Amygdala (tissue), 56 donors: ENCODE measurements around the gene TRABD2B.

Experiments used
- DNase-seq, 56 donors: peaks; one replicate each; lab custom pipeline; 2025; lab: John Stamatoyannopoulos, UW

TRABD2B gene

GRCh38 chr1:47886141-47886540 lies 111.0 kb downstream of the TRABD2B start:
- no peak for DNase-seq

DNA sequence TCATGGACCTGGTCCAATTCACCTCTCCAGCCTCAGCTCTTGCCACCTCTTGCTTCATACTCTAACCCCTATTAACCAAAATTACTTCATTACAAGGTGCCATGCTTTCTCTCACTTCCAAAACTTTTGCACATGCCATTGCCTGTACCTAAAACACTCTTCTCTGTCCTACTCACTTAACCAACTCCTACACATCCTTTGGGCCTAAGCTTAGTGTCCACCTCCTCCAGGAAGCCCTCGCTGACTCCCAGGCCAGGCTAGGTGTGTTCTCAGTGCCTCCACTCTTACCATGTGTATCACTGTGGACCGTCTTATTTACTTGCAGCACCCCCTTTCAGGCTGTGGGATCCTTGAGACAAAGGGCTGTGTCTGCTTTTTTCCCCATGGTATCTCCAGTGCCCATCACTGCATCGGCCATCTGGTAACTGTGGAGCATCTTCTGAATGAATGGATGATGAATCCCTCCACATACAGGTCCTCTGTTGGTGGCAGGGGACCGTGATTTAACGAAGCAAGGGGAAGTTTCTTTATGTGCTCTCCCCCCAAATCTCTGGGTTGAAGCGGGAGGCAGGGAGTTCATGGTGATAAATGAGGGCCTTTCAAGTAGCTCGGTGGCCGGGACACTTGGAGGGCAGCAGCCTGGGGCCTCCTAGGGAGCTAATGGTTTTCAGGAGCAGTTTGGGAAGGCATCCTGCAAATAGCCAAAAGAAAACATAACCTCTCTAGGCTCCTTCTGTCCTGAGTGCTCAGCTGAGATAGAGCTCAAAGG lies 111.9 kb downstream of the TRABD2B start:
- DNase-seq, result no peak

DNA sequence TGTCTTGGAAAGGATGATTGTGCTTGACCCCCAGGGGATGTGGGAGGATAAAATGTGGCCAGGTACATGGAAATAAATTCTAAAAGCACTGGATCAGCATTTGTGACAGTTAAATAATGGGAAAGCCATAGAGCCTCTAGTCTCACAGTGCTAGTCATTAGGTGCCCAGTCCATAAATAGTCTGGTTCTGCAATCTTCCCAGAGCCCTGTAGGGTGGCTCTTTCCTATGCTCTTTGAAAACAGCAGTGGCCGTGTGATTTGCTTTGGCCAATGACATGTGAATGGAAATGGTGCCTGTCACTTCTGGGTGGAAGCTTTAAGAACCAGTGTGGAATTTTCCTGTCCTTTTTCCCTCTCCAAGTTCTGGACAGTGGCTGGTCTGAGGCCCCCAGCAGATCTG lies 113.2 kb downstream of the TRABD2B start:
- no peak for DNase-seq

- peak in 1 of 56 donors; percentile 29 for DNase-seq
These were observed 115.4 kb downstream of the TRABD2B start for GRCh38 chr1:47881505-47882442.

DNA sequence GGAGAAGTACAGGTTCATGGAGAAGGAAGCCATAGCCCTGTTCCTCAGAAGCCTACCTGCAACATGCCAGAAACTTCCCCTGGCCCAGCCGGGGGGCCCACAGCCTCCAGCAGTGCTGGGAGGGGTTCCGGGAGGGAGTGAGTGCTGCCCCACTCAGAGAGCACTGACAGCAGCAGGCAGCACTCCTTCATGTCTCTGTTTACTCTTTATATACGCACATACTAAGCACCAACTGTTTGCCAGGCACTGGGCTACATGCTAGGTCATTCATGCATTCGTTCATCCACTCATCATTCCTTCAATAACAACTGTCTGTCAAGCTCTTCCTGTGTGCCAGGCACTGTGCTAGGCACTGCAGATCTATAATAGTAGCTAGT lies 120.6 kb downstream of the TRABD2B start:
- no peak for DNase-seq

DNA sequence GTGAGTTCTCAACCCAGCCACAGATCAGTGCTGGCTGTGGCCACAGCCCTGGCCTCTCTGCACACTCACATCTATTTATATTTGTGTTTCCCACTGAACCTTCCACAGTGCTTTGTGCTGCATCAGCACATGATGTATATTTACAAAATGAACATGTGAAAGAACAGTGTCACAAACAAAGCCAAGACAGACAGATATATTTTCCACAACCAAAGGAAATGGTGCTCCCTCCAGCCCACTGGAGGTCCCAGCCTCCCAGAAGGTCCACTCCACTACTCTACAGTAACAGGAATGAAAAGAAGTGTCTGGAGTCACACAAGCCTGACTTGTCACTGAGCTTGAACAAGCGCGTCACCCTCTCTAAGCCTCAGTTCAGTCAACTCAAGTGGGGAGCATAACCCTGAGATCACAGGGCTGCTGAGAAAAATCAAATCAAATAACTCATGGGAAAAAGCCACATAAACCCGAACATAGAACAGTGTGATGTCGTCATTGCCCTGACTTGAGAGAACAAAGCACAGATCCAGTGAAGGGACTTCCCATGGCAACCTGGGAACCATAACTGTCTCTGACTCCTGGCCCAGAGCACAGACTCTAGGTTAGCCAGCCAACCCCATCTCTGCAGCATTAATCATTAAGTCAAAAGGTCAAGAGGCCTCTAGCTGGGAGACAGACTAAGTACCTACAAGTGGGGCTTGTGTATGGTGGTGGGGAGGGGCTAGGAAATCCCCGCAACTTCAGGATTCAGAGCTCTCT lies 121.2 kb downstream of the TRABD2B start:
- no peak for DNase-seq

- DNase-seq, result no peak
These were observed 122.1 kb downstream of the TRABD2B start for GRCh38 chr1:47875036-47875435.

DNA sequence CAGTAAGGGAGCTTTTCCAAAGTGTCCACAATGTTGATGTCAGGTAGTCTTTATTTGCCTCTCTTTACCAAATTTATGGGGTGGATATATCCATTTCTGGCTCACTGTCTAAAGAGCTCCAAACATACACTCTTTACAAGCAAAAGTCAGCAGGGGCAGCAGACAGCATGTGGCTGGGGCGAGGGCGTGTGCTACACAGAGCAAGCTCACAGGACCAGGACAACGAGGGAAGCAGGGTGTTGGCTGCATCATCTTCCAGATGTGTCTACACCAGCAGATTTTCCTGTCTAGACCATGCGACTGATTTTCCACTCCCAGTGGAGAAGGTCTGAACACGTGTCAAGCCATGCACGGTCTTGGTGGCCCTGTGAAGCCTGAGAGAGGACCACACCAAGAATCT lies 123.8 kb downstream of the TRABD2B start:
- DNase-seq, result no peak

DNA sequence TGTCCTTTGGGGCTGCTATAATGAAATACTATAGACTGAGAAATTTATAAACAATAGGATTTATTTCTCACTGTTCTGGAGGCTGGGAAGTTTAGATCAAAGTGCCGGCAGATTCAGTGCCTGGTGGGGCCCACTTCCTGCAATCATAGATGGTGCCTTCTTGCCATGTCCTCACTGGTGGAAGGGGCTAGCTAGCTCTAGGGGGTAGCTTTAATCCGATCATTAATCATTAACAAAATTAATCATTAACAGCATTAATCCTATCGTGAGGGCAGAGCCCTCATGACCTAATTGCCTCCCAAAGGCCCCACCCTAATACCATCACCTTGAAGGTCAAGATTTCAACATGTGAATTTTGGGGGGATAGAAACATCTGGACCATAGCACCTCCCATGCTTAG lies 124.3 kb downstream of the TRABD2B start:
- no peak for DNase-seq

GRCh38 chr1:47871799-47872353 lies 125.3 kb downstream of the TRABD2B start:
- DNase-seq, result no peak

GRCh38 chr1:47870946-47871676 lies 126.1 kb downstream of the TRABD2B start:
- DNase-seq, result no peak

DNA sequence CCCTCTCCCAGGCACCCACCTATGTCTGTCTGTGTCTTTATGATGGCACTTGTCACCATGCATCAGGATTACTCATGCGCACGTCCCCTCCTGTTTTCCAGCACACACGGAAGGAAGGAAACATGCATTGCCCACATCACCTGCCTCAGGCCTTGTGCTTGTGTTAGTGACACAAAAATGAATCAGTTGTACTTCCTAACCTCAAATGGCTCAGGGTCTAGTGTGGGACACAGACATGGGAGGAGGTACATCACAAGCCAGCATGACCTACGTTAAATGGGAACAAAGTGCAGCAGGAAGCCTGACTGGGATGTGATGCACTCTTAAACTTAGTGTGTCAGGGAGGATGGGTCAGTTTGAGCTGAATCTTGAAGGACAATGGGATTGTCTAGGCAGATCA lies 126.7 kb downstream of the TRABD2B start:
- DNase-seq, result no peak

DNA sequence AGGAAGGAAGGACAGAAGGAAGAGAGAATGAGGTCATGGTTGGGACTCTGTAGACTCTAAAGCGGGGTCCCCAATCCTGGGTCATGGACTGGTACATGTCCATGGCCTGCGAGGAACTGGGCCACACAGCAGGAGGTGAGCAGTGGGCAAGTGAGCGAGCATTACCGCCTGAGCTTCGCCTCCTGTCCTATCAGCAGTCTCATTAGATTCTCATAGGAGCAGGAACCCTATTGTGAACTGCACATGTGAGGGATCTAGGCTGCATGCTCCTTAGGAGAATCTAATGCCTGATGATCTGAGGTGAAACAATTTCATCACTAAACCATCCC lies 128.9 kb downstream of the TRABD2B start:
- no peak for DNase-seq

DNA sequence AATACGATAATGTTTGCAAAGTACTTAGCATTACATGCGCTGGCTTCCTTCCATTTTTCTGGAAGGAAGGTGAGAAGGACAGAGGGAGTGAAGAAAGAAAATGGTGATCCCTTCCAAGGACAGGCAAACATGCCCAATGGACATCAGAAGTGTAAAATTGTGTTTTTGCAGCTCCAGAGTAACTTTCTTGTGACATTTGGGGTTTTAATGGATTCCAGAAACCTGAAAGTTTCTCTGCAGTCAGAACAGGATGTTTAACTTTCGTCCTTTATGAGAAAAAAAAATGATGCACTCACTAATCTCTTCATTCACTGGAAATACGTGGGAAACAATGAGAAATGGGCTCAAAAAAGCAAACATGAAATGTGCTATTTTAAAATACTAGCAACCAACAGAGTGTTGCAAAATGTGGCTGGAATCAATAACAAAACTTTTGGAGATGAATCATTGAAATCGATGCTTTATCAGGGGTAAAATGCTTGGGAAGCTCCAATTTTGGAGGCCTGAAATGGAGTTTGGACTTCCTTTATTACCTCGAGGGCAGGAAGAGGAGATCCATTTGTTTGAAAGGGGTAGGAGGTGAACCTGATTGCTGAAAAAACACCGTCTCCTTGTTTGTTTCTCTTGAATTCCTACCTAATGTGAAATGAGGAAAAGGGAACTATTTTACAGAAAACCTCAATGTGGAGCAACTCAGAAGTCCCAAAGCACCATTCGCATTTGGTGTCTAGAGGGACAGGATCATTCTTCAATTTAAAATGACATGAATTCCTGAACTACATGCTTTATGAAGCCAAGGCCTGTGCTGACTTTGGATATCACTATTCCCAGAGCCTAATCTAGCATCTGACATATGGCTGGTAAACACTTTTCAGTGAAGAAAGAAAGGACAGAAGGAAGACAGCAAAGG lies 129.5 kb downstream of the TRABD2B start:
- no peak for DNase-seq

GRCh38 chr1:47866601-47867437 lies 130.4 kb downstream of the TRABD2B start:
- DNase-seq, result no peak

GRCh38 chr1:47865881-47866535 lies 131.2 kb downstream of the TRABD2B start:
- no peak for DNase-seq

DNA sequence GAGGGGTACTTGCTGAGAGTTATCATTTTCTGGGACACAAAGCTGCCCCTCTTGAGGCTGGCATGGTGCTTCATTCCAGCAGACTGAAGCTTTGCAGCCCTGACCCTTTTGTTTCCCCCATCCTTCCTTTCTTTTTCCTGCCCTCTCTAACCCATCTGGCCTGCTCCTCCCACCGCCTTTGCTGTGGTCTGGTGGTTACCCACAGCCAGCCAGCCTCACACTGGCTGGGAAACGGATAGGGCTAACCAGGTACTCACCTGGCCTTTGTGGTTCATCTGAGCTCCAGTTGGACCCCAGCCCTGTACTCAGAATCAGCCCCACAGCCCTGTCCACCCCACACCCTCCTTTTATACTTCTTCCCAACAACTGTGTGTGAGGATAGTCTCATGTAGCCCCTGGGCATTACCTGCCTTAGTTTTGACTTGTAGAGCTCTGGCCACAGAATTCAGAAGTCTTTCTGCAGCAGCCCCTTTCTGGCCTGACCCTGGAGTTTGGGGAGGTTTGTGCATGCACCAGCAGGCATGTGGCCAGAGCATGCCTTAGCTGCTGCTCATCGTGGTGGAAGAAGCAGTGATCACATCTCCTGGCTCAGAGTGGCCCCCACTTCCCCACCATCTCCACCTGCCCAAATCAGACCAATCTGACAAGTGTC lies 138.0 kb downstream of the TRABD2B start:
- DNase-seq, result no peak
